Renal cortex interstitium (tissue), 11 donors: ENCODE data around the gene OSCP1. TPM values are rescaled to one million over a fixed set of nuclear protein-coding genes. Genes with fewer than 3 reads are reported as not detected.

Source experiments
- DNase-seq, 11 donors: peaks; one replicate each; pipeline ENCODE4 v3.0.0-alpha.2; 2013; ENCODE audit warnings: low read depth in 9 of 11, low spot score in 4 of 11; ENCODE audit errors: extremely low read depth in 1 of 11
- polyA plus RNA-seq, 3 donors: library from polyadenylated mRNA; unstranded; fragments of 120-200 nt; gene quantifications; one replicate each; pipeline ENCODE4 v1.2.1, GENCODE V29; 2013; ENCODE audit not compliant: insufficient read length in 3 of 3

Gene OSCP1
- polyA plus RNA-seq, 3 donors: 21.2 to 32.4 (median 22.6) TPM

DNA sequence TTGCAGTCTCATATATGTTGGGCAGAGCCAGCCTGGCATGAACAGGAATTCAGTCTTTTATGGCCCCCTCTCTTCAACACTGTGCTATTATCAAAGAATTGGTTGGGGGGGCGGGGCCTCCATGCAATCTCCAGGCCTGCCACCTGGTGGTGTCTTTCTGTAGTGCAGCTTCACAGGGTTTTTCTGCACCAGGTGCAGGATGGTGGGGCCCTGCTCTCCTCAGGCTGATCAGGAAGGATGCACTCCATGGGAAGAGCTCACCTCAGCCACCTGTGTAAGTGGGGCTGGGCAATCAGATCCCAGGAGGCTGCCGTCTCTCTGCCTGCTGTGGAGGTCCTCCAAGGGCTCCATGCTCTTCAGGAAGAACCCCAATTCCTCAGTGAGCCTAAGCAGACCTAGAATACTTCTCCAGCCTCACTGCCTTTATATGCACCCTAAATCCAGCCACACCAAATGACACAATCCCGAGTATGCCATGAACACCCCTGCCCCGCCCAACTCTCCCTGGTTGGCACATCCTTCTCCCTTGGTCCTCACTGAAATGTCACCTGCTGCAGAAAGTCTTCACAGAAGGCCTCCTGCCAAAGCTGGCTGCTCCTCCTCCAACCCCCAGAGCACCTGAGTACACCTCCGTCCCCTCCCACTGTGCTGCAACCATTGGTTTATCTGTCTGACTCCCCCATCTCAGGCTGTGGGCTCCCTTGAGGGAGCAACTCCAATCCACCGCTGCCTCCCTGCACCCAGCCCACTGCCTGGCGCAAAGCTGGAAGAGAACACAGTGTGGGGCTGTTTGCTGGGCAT is 81.0 kb downstream of the OSCP1 start:
- peak in 7 of 11 donors; percentile 57 to 82 (median 73) for DNase-seq

Other genes starting within 250 kb of the OSCP1 start
- gene THRAP3, start 226.0 kb downstream of the OSCP1 start, polyA plus RNA-seq: 100 to 1,000 TPM; 145 to 151 (median 147) TPM
- gene SH3D21, start 144.1 kb downstream of the OSCP1 start, polyA plus RNA-seq: 10 to 100 TPM; 19.0 to 43.2 (median 30.3) TPM
- 100 to 1,000 TPM in 1 of 3 donors, 10 to 100 TPM in 2; 38.1 to 102 (median 89.8) TPM for gene EVA1B, start 126.8 kb downstream of the OSCP1 start, polyA plus RNA-seq
- 10 to 100 TPM; 40.2 to 47.7 (median 42.0) TPM for gene STK40, start 64.5 kb downstream of the OSCP1 start, polyA plus RNA-seq
- 10 to 100 TPM; 22.1 to 28.7 (median 24.3) TPM for gene LSM10, start 52.5 kb downstream of the OSCP1 start, polyA plus RNA-seq
- gene MRPS15, start 13.9 kb upstream of the OSCP1 start, polyA plus RNA-seq: 10 to 100 TPM; 70.7 to 72.8 (median 72.6) TPM
- 1 to 10 TPM; 3.7 to 5.8 (median 5.4) TPM for gene CSF3R, start 32.5 kb upstream of the OSCP1 start, polyA plus RNA-seq